ENCODE data around the gene C5. TPM values are rescaled to one million over a fixed set of nuclear protein-coding genes. Genes with fewer than 3 reads are reported as not detected.

The C5 gene
- total RNA-seq, 1 donor from 2014 or later = 2.2 TPM

- DNase-seq = no peak
Measured at GRCh38 chr9:120905315-120906164, 144.5 kb downstream of the C5 start.

- no peak for DNase-seq
Measured at GRCh38 chr9:120904978-120905301, 145.1 kb downstream of the C5 start.

GRCh38 chr9:120904061-120904977, 145.8 kb downstream of the C5 start:
- DNase-seq = no peak

GRCh38 chr9:120902569-120903535, 147.2 kb downstream of the C5 start:
- no peak for DNase-seq

Other genes with a start within 250 kb of the C5 start
- gene PSMD5, start 207.4 kb downstream of the C5 start, total RNA-seq = 21.8 and 33.9 TPM in 2 replicates
- 20.4 and 81.7 TPM in 2 replicates for gene PHF19, start 173.1 kb downstream of the C5 start, total RNA-seq
- 1.1 and 4.4 TPM in 2 replicates for gene TRAF1, start 123.5 kb downstream of the C5 start, total RNA-seq
- 15.1 and 22.0 TPM in 2 replicates for gene CNTRL, start 24.7 kb upstream of the C5 start, total RNA-seq
- 28.9 and 54.8 TPM in 2 replicates for gene RAB14, start 151.6 kb upstream of the C5 start, total RNA-seq
- gene GSN, start 217.9 kb upstream of the C5 start, total RNA-seq = 350 and 1,127 TPM in 2 replicates